ENCODE measurements around the gene ARHGAP42.
"Not testable (repeated sequence)": the region's sequence is repeated elsewhere in the genome, so short reads cannot be mapped to it uniquely, and the experiment has no call there.

ARHGAP42 gene

GRCh38 chr11:100887659-100888058 is 200.6 kb downstream of the ARHGAP42 start:
- DNase-seq, result no peak

- DNase-seq, result no peak
Measured at GRCh38 chr11:100888836-100889235, 201.7 kb downstream of the ARHGAP42 start.

GRCh38 chr11:100889758-100890157 is 202.7 kb downstream of the ARHGAP42 start:
- DNase-seq, result no peak

GRCh38 chr11:100890789-100891188 is 203.7 kb downstream of the ARHGAP42 start:
- no peak for DNase-seq

GRCh38 chr11:100892886-100893285 is 205.8 kb downstream of the ARHGAP42 start:
- no peak for DNase-seq

GRCh38 chr11:100895449-100895848 is 208.4 kb downstream of the ARHGAP42 start:
- no peak for DNase-seq

- DNase-seq, result not testable (repeated sequence)
Measured at GRCh38 chr11:100895976-100896375, 208.9 kb downstream of the ARHGAP42 start.

- not testable (repeated sequence) for DNase-seq
Measured at GRCh38 chr11:100901471-100901870, 214.4 kb downstream of the ARHGAP42 start.

GRCh38 chr11:100902454-100903141 is 215.5 kb downstream of the ARHGAP42 start:
- no peak for DNase-seq

- no peak for DNase-seq
Measured at GRCh38 chr11:100903284-100903683, 216.2 kb downstream of the ARHGAP42 start.

GRCh38 chr11:100905684-100906083 is 218.6 kb downstream of the ARHGAP42 start:
- DNase-seq, result no peak

GRCh38 chr11:100908746-100909145 is 221.7 kb downstream of the ARHGAP42 start:
- DNase-seq, result no peak

- DNase-seq, result no peak
Measured at GRCh38 chr11:100910808-100911207, 223.7 kb downstream of the ARHGAP42 start.

GRCh38 chr11:100914415-100915110 is 227.5 kb downstream of the ARHGAP42 start:
- no peak for DNase-seq

- peak; percentile 14 for DNase-seq
Measured at GRCh38 chr11:100918551-100919500, 231.7 kb downstream of the ARHGAP42 start.

GRCh38 chr11:100920593-100920992 is 233.5 kb downstream of the ARHGAP42 start:
- no peak for DNase-seq

GRCh38 chr11:100922121-100922520 is 235.0 kb downstream of the ARHGAP42 start:
- no peak for DNase-seq

- DNase-seq, result no peak
Measured at GRCh38 chr11:100923555-100923954, 236.5 kb downstream of the ARHGAP42 start.

GRCh38 chr11:100925935-100926334 is 238.8 kb downstream of the ARHGAP42 start:
- no peak for DNase-seq

GRCh38 chr11:100927579-100927978 is 240.5 kb downstream of the ARHGAP42 start:
- no peak for DNase-seq

- no peak for DNase-seq
Measured at GRCh38 chr11:100928426-100928825, 241.3 kb downstream of the ARHGAP42 start.

GRCh38 chr11:100929377-100929776 is 242.3 kb downstream of the ARHGAP42 start:
- DNase-seq, result no peak

- DNase-seq, result no peak
Measured at GRCh38 chr11:100930185-100930778, 243.2 kb downstream of the ARHGAP42 start.

Data from NCI-H2029 treated with DMSO at 0.1 percent for 48 hours (cell line).